HepG2 (cell line): ENCODE measurements around the gene SIX5. TPM values are rescaled to one million over a fixed set of nuclear protein-coding genes. Genes with fewer than 3 reads are reported as not detected.

Experiments used
- ERF ChIP-seq: IDR thresholded peaks from 2 replicates; pipeline ENCODE4 v1.6.1; 2018; ENCODE audit warnings: missing biosample characterization, missing genetic modification reagents
- ISX ChIP-seq: sonication (generic); formaldehyde crosslinking; conservative IDR thresholded peaks from 2 replicates; pipeline ENCODE4 v1.5.0; 2020; ENCODE audit warnings: missing genetic modification reagents
- KLF11 ChIP-seq: IDR thresholded peaks from 2 replicates; pipeline ENCODE4 v1.6.1; 2016; ENCODE audit warnings: missing compliant biosample characterization
- RARG ChIP-seq: sonication (generic); formaldehyde crosslinking; IDR thresholded peaks from 2 replicates; pipeline ENCODE4 v1.4.0; 2020; ENCODE audit warnings: low read depth, mild to moderate bottlenecking, missing genetic modification reagents
- TOE1 ChIP-seq: sonication (generic); formaldehyde crosslinking; IDR thresholded peaks from 2 replicates; pipeline ENCODE4 v1.4.0; 2020; ENCODE audit warnings: mild to moderate bottlenecking, missing genetic modification reagents
- ZFX ChIP-seq: sonication (generic); formaldehyde crosslinking; IDR thresholded peaks from 2 replicates; pipeline ENCODE4 v1.4.0; 2020; ENCODE audit warnings: mild to moderate bottlenecking, low read depth, missing genetic modification reagents, moderate library complexity
- ZNF335 ChIP-seq: sonication (generic); formaldehyde crosslinking; IDR thresholded peaks from 2 replicates; pipeline ENCODE4 v1.4.0; 2020; ENCODE audit warnings: missing genetic modification reagents
- ZNF550 ChIP-seq: sonication (generic); formaldehyde crosslinking; IDR thresholded peaks from 2 replicates; pipeline ENCODE4 v1.4.0; 2020; ENCODE audit warnings: mild to moderate bottlenecking, missing genetic modification reagents, borderline replicate concordance
- ZNF768 ChIP-seq: sonication (generic); formaldehyde crosslinking; IDR thresholded peaks from 2 replicates; pipeline ENCODE4 v1.4.0; 2020; ENCODE audit warnings: missing genetic modification reagents
- polyA plus RNA-seq, 8 experiments: library from polyadenylated mRNA; depleted of rRNA in 3 of 8; stranded (reverse) in 7 of 8; unstranded in 1 of 8; fragments of >200 nt; fragmentation: Illumina TruSeq in 4 of 8; extraction: Trizol in 4 of 8; gene quantifications; 2 replicates each; pipeline versions ENCODE4 v1.2.1 to v1.2.3, GENCODE V29; 2011 to 2016; ENCODE audit warnings: low read depth in 4 of 8, missing spikeins in 1 of 8, mixed read lengths in 1 of 8; ENCODE audit not compliant: insufficient read depth in 1 of 8
- total RNA-seq, 5 experiments: library from RNA; depleted of rRNA; stranded (reverse); fragments of >200 nt; fragmentation: Illumina TruSeq; extraction: Trizol; gene quantifications; 2 replicates each; pipeline ENCODE4 v1.2.3, GENCODE V29; 2016; ENCODE audit warnings: low read depth in 1 of 5
- TF ChIP-seq, protein P1 (sequence below): sonication (generic); formaldehyde crosslinking; IDR thresholded peaks from 2 replicates; pipeline ENCODE4 v1.5.1; 2020; ENCODE audit warnings: mild to moderate bottlenecking, missing genetic modification reagents, moderate library complexity
- TF ChIP-seq, protein P2 (sequence below), 2 experiments: sonication (generic) in 1 of 2; formaldehyde crosslinking in 1 of 2; IDR thresholded peaks; 2 replicates each; pipeline versions ENCODE4 v1.4.0 to v1.6.1; 2016 to 2020; ENCODE audit warnings: borderline replicate concordance in 1 of 2, low read depth in 1 of 2, mild to moderate bottlenecking in 1 of 2, missing genetic modification reagents in 1 of 2
- TF ChIP-seq, protein P3 (sequence below): sonication (generic); formaldehyde crosslinking; IDR thresholded peaks from 2 replicates; pipeline ENCODE4 v1.9.0; 2021; ENCODE audit warnings: missing genetic modification reagents, mild to moderate bottlenecking, borderline replicate concordance
- TF ChIP-seq, protein P4 (sequence below): sonication (generic); formaldehyde crosslinking; IDR thresholded peaks from 2 replicates; pipeline ENCODE4 v1.9.0; 2022; ENCODE audit warnings: low read depth, missing genetic modification reagents

SIX5 gene
- total and polyA plus RNA-seq, 2 of the 13 experiments (the other 11 are each of a cell fraction or from before 2014, with no cell fraction given), result 7.7 to 10.5 TPM

DNA sequence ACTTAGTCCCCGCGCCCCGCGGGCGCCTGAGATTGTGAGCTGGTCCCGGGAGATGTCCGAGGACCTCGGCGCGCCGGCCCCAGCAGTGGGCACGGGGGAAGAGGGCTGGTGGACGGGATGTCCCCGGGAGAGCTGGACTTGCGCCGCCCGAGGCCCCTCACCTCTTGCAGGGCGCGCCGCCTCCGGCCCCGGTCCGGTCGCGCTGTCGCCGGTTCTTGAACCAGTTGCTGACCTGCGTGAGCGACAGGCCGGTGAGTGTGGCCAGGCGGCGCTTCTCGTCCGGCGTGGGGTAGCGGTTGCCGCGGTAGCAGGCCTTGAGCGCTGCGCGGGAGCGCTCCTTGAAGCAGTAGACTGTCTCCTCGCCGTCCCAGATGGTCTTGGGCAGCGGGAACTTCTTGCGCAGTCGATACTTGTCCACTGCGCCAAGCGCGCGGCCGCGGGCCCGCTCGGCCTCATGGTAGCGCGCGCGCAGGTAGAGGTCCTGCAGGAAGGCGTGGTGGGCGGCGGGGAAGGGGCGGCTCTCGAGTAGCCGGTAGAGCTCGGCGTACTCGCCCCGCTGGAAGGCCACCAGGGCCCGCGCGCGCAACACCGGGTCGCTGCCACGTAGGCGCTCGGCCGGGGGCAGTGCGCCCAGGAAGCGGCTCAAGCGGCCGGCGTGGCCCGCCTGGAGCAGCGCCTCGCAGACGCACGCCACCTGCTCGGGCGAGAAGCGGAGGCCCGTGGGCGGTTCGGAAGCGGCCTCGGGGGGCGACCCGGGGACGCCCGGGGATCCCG, 984 bp downstream of the SIX5 start (continued):
- TF ChIP-seq, protein P1, sequence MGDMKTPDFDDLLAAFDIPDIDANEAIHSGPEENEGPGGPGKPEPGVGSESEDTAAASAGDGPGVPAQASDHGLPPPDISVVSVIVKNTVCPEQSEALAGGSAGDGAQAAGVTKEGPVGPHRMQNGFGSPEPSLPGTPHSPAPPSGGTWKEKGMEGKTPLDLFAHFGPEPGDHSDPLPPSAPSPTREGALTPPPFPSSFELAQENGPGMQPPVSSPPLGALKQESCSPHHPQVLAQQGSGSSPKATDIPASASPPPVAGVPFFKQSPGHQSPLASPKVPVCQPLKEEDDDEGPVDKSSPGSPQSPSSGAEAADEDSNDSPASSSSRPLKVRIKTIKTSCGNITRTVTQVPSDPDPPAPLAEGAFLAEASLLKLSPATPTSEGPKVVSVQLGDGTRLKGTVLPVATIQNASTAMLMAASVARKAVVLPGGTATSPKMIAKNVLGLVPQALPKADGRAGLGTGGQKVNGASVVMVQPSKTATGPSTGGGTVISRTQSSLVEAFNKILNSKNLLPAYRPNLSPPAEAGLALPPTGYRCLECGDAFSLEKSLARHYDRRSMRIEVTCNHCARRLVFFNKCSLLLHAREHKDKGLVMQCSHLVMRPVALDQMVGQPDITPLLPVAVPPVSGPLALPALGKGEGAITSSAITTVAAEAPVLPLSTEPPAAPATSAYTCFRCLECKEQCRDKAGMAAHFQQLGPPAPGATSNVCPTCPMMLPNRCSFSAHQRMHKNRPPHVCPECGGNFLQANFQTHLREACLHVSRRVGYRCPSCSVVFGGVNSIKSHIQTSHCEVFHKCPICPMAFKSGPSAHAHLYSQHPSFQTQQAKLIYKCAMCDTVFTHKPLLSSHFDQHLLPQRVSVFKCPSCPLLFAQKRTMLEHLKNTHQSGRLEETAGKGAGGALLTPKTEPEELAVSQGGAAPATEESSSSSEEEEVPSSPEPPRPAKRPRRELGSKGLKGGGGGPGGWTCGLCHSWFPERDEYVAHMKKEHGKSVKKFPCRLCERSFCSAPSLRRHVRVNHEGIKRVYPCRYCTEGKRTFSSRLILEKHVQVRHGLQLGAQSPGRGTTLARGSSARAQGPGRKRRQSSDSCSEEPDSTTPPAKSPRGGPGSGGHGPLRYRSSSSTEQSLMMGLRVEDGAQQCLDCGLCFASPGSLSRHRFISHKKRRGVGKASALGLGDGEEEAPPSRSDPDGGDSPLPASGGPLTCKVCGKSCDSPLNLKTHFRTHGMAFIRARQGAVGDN (CRISPR knock-in tag), result peak; percentile 74
- no peak for TF ChIP-seq ZNF550 (CRISPR knock-in tag)
- TF ChIP-seq ZNF768, result no peak; the same call in 1 of the 2 replicates
- TF ChIP-seq, protein P2, sequence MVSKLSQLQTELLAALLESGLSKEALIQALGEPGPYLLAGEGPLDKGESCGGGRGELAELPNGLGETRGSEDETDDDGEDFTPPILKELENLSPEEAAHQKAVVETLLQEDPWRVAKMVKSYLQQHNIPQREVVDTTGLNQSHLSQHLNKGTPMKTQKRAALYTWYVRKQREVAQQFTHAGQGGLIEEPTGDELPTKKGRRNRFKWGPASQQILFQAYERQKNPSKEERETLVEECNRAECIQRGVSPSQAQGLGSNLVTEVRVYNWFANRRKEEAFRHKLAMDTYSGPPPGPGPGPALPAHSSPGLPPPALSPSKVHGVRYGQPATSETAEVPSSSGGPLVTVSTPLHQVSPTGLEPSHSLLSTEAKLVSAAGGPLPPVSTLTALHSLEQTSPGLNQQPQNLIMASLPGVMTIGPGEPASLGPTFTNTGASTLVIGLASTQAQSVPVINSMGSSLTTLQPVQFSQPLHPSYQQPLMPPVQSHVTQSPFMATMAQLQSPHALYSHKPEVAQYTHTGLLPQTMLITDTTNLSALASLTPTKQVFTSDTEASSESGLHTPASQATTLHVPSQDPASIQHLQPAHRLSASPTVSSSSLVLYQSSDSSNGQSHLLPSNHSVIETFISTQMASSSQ (IDR thresholded peaks at IDR 0.05; ENCODE audit: low read depth), result no peak
- TF ChIP-seq, protein P2 (CRISPR knock-in tag; IDR thresholded peaks at IDR 0.05; ENCODE audit: borderline replicate concordance), result no peak
- no peak for TF ChIP-seq KLF11
- TF ChIP-seq ISX (CRISPR knock-in tag), result no peak; the same call in 1 of the 2 replicates
- TF ChIP-seq, protein P3, sequence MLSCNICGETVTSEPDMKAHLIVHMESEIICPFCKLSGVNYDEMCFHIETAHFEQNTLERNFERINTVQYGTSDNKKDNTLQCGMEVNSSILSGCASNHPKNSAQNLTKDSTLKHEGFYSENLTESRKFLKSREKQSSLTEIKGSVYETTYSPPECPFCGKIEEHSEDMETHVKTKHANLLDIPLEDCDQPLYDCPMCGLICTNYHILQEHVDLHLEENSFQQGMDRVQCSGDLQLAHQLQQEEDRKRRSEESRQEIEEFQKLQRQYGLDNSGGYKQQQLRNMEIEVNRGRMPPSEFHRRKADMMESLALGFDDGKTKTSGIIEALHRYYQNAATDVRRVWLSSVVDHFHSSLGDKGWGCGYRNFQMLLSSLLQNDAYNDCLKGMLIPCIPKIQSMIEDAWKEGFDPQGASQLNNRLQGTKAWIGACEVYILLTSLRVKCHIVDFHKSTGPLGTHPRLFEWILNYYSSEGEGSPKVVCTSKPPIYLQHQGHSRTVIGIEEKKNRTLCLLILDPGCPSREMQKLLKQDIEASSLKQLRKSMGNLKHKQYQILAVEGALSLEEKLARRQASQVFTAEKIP (CRISPR knock-in tag), result no peak
- TF ChIP-seq ZFX, result peak; percentile 73; the same call in 1 of the 2 replicates
- TF ChIP-seq, protein P4, sequence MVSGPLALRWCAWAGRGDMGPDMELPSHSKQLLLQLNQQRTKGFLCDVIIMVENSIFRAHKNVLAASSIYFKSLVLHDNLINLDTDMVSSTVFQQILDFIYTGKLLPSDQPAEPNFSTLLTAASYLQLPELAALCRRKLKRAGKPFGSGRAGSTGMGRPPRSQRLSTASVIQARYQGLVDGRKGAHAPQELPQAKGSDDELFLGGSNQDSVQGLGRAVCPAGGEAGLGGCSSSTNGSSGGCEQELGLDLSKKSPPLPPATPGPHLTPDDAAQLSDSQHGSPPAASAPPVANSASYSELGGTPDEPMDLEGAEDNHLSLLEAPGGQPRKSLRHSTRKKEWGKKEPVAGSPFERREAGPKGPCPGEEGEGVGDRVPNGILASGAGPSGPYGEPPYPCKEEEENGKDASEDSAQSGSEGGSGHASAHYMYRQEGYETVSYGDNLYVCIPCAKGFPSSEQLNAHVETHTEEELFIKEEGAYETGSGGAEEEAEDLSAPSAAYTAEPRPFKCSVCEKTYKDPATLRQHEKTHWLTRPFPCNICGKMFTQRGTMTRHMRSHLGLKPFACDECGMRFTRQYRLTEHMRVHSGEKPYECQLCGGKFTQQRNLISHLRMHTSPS, result no peak
- 0 out of 2 replicates have a peak, but pooled peaks have one; percentile 27 for TF ChIP-seq ERF (CRISPR knock-in tag)
- TF ChIP-seq TOE1 (CRISPR knock-in tag), result no peak
- TF ChIP-seq ZNF335 (CRISPR knock-in tag), result peak; percentile 43; the same call in 1 of the 2 replicates
- TF ChIP-seq RARG (CRISPR knock-in tag), result no peak
